ENCODE results near the gene DNAJA3. TPM values are rescaled to one million over a fixed set of nuclear protein-coding genes. Genes with fewer than 3 reads are reported as not detected.

Gene DNAJA3
- total RNA-seq: 10 to 100 TPM; 40.6 to 51.2 (median 45.9) TPM

DNA sequence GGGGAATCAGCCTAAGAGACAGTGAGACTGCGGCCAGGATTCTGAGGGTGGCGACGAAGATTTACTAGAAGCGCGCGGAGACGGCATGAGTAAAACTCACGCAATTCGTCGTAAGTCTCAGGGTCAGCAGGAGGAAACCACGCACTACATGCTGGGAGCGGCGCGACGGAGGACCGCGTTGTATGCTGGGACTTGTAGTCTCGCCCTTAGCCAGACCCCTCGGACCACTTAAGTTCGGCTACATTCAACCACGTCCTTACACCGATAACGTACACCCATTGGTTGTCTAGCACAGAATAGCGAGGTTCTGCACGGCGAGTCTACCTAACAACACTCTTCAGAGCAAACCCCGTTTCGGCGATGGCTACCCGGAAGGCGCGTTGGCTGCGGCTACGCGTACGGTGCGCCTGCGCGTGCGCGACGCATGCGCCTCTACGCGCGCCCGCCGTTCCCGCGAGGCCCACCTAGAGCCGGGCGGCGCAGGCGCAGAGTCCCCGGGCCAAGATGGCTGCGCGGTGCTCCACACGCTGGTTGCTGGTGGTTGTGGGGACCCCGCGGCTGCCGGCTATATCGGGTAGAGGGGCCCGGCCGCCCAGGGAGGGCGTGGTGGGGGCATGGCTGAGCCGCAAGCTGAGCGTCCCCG is at the start of gene DNAJA3:
TSS of gene DNAJA3 (plus strand) at position 491 of the 643 bp plus-strand sequence. CDS start at position 505, 14 bp downstream.
- Histone ChIP-seq H3K27me3 (no peaks in the 10 kb centered on the region), H3K9me3 (no peaks in the 10 kb centered on the region), H3K4me1 (peaks cover 20 to 30% (median 26%) of the 10 kb centered on the region in 4 donors), H3K36me3 (peaks cover 0 to 4% (median 0%) of the 10 kb centered on the region in 4 donors), H3K27ac (replicated peaks in 1 of 4) (peak within 1 kb of the TSS; percentile 94 to 98 (median 96)), H3K4me3 (peak within 1 kb of the TSS; percentile 83 to 98 (median 91))
- no peak for TF ChIP-seq EP300 (IDR thresholded peaks at IDR 0.05)
- TF ChIP-seq, protein P1, sequence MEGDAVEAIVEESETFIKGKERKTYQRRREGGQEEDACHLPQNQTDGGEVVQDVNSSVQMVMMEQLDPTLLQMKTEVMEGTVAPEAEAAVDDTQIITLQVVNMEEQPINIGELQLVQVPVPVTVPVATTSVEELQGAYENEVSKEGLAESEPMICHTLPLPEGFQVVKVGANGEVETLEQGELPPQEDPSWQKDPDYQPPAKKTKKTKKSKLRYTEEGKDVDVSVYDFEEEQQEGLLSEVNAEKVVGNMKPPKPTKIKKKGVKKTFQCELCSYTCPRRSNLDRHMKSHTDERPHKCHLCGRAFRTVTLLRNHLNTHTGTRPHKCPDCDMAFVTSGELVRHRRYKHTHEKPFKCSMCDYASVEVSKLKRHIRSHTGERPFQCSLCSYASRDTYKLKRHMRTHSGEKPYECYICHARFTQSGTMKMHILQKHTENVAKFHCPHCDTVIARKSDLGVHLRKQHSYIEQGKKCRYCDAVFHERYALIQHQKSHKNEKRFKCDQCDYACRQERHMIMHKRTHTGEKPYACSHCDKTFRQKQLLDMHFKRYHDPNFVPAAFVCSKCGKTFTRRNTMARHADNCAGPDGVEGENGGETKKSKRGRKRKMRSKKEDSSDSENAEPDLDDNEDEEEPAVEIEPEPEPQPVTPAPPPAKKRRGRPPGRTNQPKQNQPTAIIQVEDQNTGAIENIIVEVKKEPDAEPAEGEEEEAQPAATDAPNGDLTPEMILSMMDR (IDR thresholded peaks at IDR 0.05): peak in 1 of 3 experiments; percentile 7
- peak; percentile 86 to 95 for TF ChIP-seq POLR2AphosphoS5 (IDR thresholded peaks at IDR 0.05)
- TF ChIP-seq POLR2A (IDR thresholded peaks at IDR 0.05; ENCODE audit: low read depth): peak; percentile 87
- DNase-seq (ENCODE audit: extremely low spot score): peak; percentile 98
- under 1% methylated on average over 28 of the region's 68 CpGs for WGBS
- intact Hi-C loops (cut with DNase I): no loop called here

DNA sequence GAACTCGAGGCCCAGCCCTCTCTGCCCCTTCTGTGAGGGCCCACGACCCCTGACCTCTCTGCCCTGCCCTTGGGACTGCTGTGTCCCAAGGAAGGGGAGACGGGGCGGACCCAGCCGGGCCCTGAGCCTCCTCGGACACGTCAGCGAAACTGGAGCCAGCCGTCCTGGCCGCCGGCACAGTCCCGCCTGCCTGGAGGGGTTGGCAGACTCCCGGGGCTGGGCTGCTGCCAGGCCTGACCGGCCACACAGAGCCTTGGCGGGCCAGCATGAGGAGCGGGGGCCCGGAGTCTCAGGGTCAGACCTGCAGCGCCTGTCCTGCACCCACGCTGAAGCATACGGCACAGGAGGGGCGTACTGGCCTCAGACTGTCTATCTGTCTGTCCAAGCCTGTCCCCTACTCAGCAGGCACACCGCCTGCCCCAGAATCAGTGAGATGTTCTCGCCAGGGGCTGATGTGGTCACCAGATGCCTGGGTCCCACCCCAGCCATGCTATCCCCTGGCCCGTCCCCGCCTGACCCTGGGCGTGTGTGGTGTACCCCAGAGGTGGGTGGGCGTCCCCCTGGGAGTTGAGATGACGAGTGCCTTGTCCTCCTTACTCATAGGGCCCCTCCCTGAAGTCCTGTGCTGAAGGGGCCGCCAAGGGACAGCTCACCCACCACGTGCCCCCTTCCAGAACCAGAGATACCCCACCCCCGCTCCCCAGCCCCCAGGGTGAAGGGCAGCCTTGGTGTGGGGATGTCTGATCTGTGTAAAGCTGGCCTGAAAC is 49.4 kb upstream of the DNAJA3 start:
- TF ChIP-seq POLR2AphosphoS5 (IDR thresholded peaks at IDR 0.05): peak; percentile 40 to 70
- TF ChIP-seq, protein P1 (IDR thresholded peaks at IDR 0.05): no peak
- 32% methylated on average over 15 of the region's 31 CpGs for WGBS
- Histone ChIP-seq H3K4me1 (peaks cover 64 to 92% (median 79%) of the 10 kb centered on the region in 4 donors), H3K27me3 (no peaks in the 10 kb centered on the region), H3K4me3 (peak overlapping the region in 3 of 4 donors; percentile 6 to 41 (median 26)), H3K36me3 (peaks cover 5 to 14% (median 13%) of the 10 kb centered on the region in 4 donors), H3K9me3 (no peaks in the 10 kb centered on the region), H3K27ac (replicated peaks in 1 of 4) (peak overlapping the region; percentile 82 to 90 (median 84))
- intact Hi-C loops (cut with DNase I): no loop called here
- peak; percentile 95 for DNase-seq (ENCODE audit: extremely low spot score)

DNA sequence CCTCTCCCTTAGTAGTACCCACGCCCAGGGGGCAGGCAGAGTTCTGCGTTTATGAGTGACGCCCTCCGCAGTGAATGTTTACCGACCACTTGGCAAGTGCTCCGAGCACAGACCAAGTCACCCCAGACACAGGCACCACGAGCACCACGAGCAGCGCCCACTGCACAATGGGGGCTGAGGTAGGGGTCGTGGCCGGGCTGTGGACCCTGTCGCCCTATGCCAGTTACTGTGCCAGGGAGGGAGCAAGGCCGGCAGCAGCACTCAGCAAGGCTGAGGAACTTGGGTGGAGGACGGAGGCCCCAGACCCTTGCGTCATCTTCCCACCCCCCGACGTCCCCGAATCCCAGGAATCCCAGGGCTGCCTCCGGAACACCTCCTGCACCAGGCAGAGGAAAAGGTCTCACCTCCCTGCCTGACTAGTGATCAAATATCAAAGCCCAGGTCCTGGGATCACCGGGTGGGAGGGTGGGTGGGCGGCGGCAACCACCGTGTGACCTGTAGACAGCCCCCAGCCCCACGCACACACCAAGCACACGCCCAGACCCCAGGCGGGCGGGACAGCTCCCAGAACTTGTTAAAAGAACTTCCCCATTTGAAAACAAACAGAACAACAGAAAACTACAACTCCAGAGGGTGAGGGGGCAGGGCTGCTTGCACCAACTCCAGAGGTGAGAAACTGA is 48.6 kb upstream of the DNAJA3 start:
- Histone ChIP-seq H3K4me3 (peak overlapping the region in 2 of 4 donors; percentile 6 to 41), H3K4me1 (peaks cover 63 to 84% (median 74%) of the 10 kb centered on the region in 4 donors)
- DNase-seq (ENCODE audit: extremely low spot score): no peak

DNA sequence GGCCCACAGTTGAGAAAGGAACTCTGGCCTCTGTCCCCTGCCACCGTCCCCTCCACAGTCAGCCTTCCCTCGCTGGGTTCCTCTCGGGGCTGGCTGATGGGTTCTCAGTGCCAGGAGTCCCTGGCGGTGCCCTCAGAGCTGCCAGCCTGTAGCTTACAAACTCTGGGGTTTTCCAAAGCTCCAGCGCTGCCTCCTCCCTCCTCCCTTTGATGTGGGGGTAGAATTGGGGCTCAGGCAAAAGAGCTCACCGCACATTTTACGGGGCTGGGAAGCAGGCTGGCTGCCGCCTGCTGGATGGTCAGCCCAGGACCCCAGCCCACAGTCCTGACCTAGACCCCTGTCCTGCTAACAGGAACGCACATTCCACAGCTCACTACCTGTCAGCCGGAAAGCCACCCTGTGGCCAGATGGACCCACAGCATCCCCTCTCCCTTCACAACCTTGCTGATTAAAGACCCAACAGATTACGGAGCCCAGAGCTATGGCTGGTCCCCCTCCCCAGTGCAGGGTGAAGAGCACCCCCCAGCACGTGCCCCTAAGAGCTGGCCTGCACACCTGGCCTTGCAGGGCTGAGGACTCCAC is 48.0 kb upstream of the DNAJA3 start:
- TF ChIP-seq POLR2A (IDR thresholded peaks at IDR 0.05; ENCODE audit: low read depth) (no peak), EP300 (IDR thresholded peaks at IDR 0.05) (no peak)
- H3K4me1 ChIP-seq: peaks cover 56 to 78% (median 67%) of the 10 kb centered on the region in 4 donors

More for the DNA sequence above, 48.6 kb upstream of the DNAJA3 start:
- intact Hi-C loops (cut with DNase I): no loop called here
- Histone ChIP-seq H3K27me3 (no peaks in the 10 kb centered on the region), H3K36me3 (peaks cover 10 to 21% (median 20%) of the 10 kb centered on the region in 4 donors), H3K9me3 (no peaks in the 10 kb centered on the region), H3K27ac (replicated peaks in 1 of 4) (peak overlapping the region; percentile 82 to 90 (median 84))
- TF ChIP-seq, protein P1 (IDR thresholded peaks at IDR 0.05): no peak
- no peak for TF ChIP-seq POLR2AphosphoS5 (IDR thresholded peaks at IDR 0.05)
- no peak for TF ChIP-seq POLR2A (IDR thresholded peaks at IDR 0.05; ENCODE audit: low read depth)
- no peak for TF ChIP-seq EP300 (IDR thresholded peaks at IDR 0.05)
- 60% methylated on average over 7 of the region's 27 CpGs for WGBS

More for the DNA sequence above, 48.0 kb upstream of the DNAJA3 start:
- DNase-seq (ENCODE audit: extremely low spot score): no peak
- H3K4me3 ChIP-seq: no peak overlapping the region
- H3K27me3 ChIP-seq: no peaks in the 10 kb centered on the region
- H3K27ac ChIP-seq (replicated peaks in 1 of 4): peak overlapping the region; percentile 82 to 90 (median 84)
- intact Hi-C loops (cut with DNase I): no loop called here
- WGBS: 79% methylated on average over 8 of the region's 12 CpGs
- peaks cover 13 to 28% (median 26%) of the 10 kb centered on the region in 4 donors for H3K36me3 ChIP-seq
- no peaks in the 10 kb centered on the region for H3K9me3 ChIP-seq
